ENCODE measurements around the gene BTBD6.
"Not testable (repeated sequence)": the region's sequence is repeated elsewhere in the genome, so short reads cannot be mapped to it uniquely, and the experiment has no call there.

Gene BTBD6

DNA sequence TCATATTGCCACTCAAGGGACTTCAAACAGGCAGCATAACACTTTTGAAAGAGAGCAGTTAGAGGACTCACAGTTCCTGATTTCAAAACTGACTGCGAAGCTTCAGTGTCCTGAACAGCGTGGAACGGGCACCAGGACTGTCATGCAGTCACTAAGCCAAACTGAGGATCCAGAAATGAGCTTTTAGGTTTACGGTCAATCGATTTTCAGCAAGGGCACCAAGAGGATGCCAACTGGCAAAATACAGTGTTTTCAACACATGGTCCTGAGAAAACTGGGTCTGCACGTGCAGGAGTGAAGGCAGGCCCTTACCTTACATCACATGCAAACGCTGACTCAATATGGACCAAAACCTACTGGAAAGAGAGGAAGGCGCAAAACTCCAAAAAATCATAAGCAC is 36.8 kb downstream of the BTBD6 start:
- TF ChIP-seq, protein P1, sequence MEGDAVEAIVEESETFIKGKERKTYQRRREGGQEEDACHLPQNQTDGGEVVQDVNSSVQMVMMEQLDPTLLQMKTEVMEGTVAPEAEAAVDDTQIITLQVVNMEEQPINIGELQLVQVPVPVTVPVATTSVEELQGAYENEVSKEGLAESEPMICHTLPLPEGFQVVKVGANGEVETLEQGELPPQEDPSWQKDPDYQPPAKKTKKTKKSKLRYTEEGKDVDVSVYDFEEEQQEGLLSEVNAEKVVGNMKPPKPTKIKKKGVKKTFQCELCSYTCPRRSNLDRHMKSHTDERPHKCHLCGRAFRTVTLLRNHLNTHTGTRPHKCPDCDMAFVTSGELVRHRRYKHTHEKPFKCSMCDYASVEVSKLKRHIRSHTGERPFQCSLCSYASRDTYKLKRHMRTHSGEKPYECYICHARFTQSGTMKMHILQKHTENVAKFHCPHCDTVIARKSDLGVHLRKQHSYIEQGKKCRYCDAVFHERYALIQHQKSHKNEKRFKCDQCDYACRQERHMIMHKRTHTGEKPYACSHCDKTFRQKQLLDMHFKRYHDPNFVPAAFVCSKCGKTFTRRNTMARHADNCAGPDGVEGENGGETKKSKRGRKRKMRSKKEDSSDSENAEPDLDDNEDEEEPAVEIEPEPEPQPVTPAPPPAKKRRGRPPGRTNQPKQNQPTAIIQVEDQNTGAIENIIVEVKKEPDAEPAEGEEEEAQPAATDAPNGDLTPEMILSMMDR (IDR thresholded peaks at IDR 0.05; ENCODE audit: control extremely low read depth, extremely low read depth, low read depth, missing control alignments) = no peak
- DNase-seq (ENCODE audit: extremely low spot score) = no peak
- ChIA-PET POLR2A (no interaction called here), CTCF (no interaction called here)

DNA sequence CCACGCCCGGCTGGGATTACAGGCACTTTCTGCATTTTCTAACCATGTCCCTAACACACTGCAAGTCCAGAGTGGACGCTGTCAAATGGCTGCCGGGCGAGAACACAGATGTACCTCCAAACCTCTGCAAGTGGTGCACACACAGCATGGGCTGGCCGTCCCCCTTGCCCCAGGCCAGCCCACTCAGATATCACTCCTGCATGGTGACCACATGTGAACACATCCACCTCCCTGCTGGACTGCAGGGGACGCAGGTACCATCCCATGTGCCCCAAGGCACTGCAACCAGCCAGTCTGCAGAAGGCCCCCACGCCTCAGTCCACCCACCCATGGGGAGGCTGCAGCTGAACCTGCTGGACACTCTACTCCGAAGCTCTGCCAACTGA is 38.4 kb downstream of the BTBD6 start:
- CTCF ChIA-PET = no interaction called here

DNA sequence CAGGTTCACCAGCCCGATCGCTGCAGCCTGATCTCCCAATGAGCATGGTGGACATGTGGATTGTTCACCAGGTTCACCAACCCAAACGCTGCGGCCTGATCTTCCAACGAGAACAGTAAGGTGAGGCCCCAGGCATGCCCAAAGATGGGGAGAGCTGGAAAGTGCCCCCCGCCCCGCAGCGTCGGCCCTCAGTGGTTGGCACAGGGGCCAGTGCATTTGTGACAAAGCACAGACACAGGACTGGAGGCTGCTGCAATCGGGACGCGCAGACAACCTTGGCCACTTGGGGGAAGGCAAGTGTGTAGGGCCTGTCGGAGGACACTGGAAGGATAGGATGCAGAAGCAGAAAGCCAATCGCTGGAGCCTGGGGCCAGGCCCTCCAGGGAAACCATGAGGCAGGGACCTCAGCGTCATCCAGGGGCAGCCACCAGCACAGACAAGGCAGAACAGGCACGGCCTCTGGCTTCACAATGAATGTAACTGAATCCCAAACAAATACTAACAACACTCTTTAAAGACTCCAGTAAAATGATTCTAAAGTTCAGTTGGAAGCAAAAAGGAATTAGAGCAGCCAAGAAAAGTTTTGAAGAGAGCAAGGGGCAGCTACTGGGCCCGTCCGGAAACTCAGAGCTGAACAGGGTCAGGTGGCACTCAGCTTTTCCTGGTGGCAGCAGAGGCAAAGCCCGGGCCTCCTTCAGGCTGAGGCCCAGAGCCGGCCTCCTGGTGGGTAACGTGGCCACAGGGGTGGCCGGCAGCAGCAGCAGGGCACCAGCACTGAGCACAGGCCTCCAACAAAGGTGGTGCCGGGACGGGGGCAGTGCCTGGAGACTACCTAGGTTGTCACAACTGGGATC is 39.1 kb downstream of the BTBD6 start:
- TF ChIP-seq, protein P1 (IDR thresholded peaks at IDR 0.05; ENCODE audit: control extremely low read depth, extremely low read depth, low read depth, missing control alignments) = no peak
- DNase-seq (ENCODE audit: extremely low spot score) = no peak
- ChIA-PET CTCF (interaction anchor here (1.3 to 1.6 kb wide), 2 partner anchors 27 to 39 kb away, joined by 3 read pairs; partner anchors contain the start of genes BTBD6 and PACS2), POLR2A (no interaction called here)

More for the DNA sequence above, 38.4 kb downstream of the BTBD6 start:
- DNase-seq (ENCODE audit: extremely low spot score) = no peak
- TF ChIP-seq, protein P1 (IDR thresholded peaks at IDR 0.05; ENCODE audit: control extremely low read depth, extremely low read depth, low read depth, missing control alignments) = no peak
- POLR2A ChIA-PET = no interaction called here

DNA sequence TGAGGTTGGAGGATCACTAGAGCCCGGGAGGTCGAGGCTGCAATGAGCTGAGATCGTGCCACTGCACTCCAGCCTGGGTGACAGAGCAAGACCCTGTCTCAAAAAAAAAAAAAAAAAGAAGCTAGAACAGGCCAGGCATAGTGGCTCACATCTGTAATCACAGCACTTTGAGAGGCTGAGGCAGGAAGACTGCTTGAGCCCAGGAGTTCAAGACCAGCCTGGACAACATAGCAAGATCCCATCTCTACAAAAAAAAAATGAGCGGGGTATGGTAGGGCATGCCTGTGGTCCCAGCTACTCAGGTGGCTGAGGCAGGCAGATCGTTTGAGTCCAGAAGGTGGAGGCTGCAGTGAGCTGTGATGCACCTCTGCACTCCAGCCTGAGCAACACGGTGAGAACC is 40.6 kb downstream of the BTBD6 start:
- DNase-seq (ENCODE audit: extremely low spot score); POLR2A ChIA-PET: not testable (repeated sequence)
- CTCF ChIA-PET = interaction anchor here (1.1 to 1.6 kb wide), 5 partner anchors 9 to 41 kb away, joined by 3 read pairs; partner anchors contain the start of genes BTBD6 and PACS2

DNA sequence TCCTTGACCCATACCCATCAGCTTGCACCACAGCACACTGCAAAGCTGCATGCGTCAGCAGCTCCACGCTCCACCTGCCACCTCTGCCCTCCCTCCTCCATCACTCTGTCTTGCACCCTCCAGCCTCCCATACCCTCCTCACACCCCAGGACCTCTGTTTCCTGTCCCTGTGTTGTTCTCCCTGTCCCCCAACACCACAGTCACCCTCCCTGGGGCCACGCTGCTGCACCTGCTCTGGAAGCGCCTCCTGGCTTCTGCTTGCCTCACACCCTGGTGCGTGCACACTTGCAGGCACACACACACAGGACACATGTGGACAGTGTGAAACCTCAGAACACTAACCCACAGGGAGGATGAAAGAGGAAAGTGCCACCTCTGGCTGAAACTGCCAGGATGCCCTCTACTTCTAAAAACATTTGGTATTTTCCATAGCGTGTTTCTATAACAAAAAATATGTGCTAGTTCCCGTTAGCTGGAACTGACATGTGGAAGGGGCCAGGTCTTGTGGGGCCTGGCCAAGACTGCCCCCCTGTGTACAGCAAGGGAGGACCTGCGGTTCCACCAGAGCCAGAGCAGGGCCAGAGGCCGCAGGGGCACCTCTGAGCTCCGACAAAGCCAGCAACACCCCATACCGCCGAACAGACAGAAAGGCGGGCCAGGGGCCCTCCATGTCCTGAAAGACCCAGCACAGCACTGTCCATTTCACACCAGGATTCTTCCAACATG is 42.5 kb downstream of the BTBD6 start:
- TF ChIP-seq, protein P1 (IDR thresholded peaks at IDR 0.05; ENCODE audit: control extremely low read depth, extremely low read depth, low read depth, missing control alignments) = peak; percentile 28
- POLR2A ChIA-PET = interaction anchor here (0.5 kb wide), 1 partner anchor 369 kb away, joined by 4 read pairs; no protein-coding TSS in a partner anchor
- no peak for DNase-seq (ENCODE audit: extremely low spot score)
- CTCF ChIA-PET = interaction anchor here (1.0 to 2.0 kb wide), 3 partner anchors 10 to 245 kb away, joined by 3 to 5 read pairs (median 3); partner anchors contain the start of gene BRF1

DNA sequence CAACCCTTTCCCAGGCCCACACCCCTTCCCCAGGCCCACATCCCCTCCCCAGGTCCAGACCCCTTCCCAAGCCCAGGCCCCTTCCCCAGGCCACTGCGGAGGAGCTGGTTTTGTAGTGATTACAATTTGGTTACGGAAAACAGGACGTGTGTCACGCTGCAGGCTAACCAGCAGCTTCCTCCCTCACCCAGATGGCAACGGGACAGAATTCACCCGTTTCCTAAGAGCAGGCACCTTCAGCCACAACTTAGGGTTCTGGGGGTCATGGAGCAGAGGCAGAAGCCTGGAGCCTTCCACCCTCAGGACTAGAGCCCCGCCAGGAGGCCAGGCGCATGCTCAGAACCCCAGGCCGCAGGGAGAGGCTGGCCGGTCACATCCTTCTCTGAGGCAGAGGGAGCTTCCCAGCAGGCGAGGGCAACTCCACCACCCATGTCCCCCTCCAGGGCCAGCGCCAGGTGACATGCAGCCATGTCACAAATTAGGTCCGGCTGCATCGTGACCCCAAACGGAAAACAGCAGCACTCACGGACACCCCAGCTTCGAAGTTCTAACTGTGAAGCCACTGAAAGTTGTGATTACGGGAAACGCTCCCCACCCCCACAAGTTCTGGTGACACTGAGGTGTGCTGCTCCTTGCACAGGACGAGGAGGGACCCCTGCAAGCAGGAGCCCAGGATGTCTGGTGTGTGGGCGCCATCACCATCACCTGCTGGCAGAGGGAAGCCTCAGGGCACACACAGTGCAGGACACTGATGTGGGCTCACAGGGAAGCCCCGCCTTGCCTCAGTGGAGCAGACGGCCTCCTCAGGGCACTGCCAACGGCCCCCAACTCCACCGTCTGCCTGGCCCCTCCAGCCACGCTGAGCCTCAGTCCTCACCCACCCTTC is 44.7 kb downstream of the BTBD6 start:
- POLR2A ChIA-PET = no interaction called here
- TF ChIP-seq, protein P1 (IDR thresholded peaks at IDR 0.05; ENCODE audit: control extremely low read depth, extremely low read depth, low read depth, missing control alignments) = no peak
- CTCF ChIA-PET = interaction anchor here (1.2 to 1.7 kb wide), 3 partner anchors 21 to 203 kb away, joined by 3 to 4 read pairs (median 3); partner anchors contain the start of gene PACS2

More for the DNA sequence above, 44.7 kb downstream of the BTBD6 start:
- no peak for DNase-seq (ENCODE audit: extremely low spot score)
